Cardiac muscle cell (in vitro differentiated cells and primary cell): Measurements from ENCODE around the gene CTSD. TPM values are rescaled to one million over a fixed set of nuclear protein-coding genes. Genes with fewer than 3 reads are reported as not detected.

Experiments
- DNase-seq, 2 donors: peaks; one replicate each; pipeline versions ENCODE4 v3.0.0 to v3.0.0-alpha.2; 2010 to 2017; ENCODE audit warnings: low read depth in 1 of 2, low spot score in 1 of 2
- H3K27ac ChIP-seq: fragments of 200-600 bp; sonication (generic); 2 replicates; pipeline ENCODE4 v1.5.1; 2016
- H3K27me3 ChIP-seq: fragments of 200-600 bp; sonication (generic); 2 replicates; pipeline ENCODE4 v1.6.0; 2016; ENCODE audit warnings: control low read depth
- H3K36me3 ChIP-seq: fragments of 200-600 bp; sonication (generic); 2 replicates; pipeline ENCODE4 v1.5.1; 2016; ENCODE audit warnings: control low read depth
- H3K4me1 ChIP-seq: fragments of 200-600 bp; sonication (generic); 2 replicates; pipeline ENCODE4 v1.8.1; 2017; ENCODE audit warnings: low read depth, mild to moderate bottlenecking, mixed run types
- H3K4me3 ChIP-seq: fragments of 200-600 bp; sonication (generic); 2 replicates; pipeline ENCODE4 v1.5.1; 2016; ENCODE audit warnings: mild to moderate bottlenecking
- H3K9me3 ChIP-seq: fragments of 200-600 bp; sonication (generic); 2 replicates; pipeline ENCODE4 v1.5.1; 2017; ENCODE audit warnings: low read depth, mild to moderate bottlenecking, control low read depth
- CTCF ChIP-seq: IDR thresholded peaks from 2 replicates; pipeline ENCODE4 v1.5.1; 2012; ENCODE audit warnings: low read depth, mild to moderate bottlenecking, low read length
- polyA plus RNA-seq: library from polyadenylated mRNA; unstranded; fragments of >200 nt; fragmentation: Nextera tagmentation; extraction: Ambion mirVana; gene quantifications from 2 replicates; pipeline ENCODE4 v1.2.1, GENCODE V29; 2016
- total RNA-seq: library from RNA; depleted of rRNA; stranded (reverse); fragments of >200 nt; gene quantifications from 2 replicates; pipeline ENCODE4 v1.2.3, GENCODE V29; 2016

The CTSD gene
- total and polyA plus RNA-seq, 2 experiments from 2014 or later, result 221 to 258 TPM

GRCh38 chr11:1792461-1792860 is 28.7 kb upstream of the CTSD start:
- Histone ChIP-seq H3K9me3 (no peaks in the 10 kb centered on the region), H3K27me3 (peaks cover 11% of the 10 kb centered on the region), H3K36me3 (no peaks in the 10 kb centered on the region), H3K4me1 (no peaks in the 10 kb centered on the region), H3K4me3 (no peak overlapping the region), H3K27ac (no peak overlapping the region)
- no peak for DNase-seq
- TF ChIP-seq CTCF, result no peak

- H3K27me3 ChIP-seq, result peaks cover 11% of the 10 kb centered on the region
- no peak for TF ChIP-seq CTCF
- H3K4me3 ChIP-seq, result no peak overlapping the region
- DNase-seq, result no peak
- no peaks in the 10 kb centered on the region for H3K36me3 ChIP-seq
- no peaks in the 10 kb centered on the region for H3K4me1 ChIP-seq
- H3K9me3 ChIP-seq, result no peaks in the 10 kb centered on the region
- H3K27ac ChIP-seq, result no peak overlapping the region
Observed at GRCh38 chr11:1791912-1792311, 28.2 kb upstream of the CTSD start.

GRCh38 chr11:1786466-1786865 is 22.7 kb upstream of the CTSD start:
- no peaks in the 10 kb centered on the region for H3K4me1 ChIP-seq
- H3K9me3 ChIP-seq, result no peaks in the 10 kb centered on the region
- H3K36me3 ChIP-seq, result no peaks in the 10 kb centered on the region
- DNase-seq, result no peak
- no peak overlapping the region for H3K27ac ChIP-seq
- no peak overlapping the region for H3K4me3 ChIP-seq
- no peak for TF ChIP-seq CTCF
- peaks cover 8% of the 10 kb centered on the region for H3K27me3 ChIP-seq

- H3K27ac ChIP-seq, result no peak overlapping the region
- H3K9me3 ChIP-seq, result no peaks in the 10 kb centered on the region
- H3K36me3 ChIP-seq, result no peaks in the 10 kb centered on the region
- peaks cover 4% of the 10 kb centered on the region for H3K27me3 ChIP-seq
- H3K4me3 ChIP-seq, result no peak overlapping the region
- H3K4me1 ChIP-seq, result no peaks in the 10 kb centered on the region
- TF ChIP-seq CTCF, result no peak
- no peak for DNase-seq
Observed at GRCh38 chr11:1785749-1786413, 22.2 kb upstream of the CTSD start.

GRCh38 chr11:1784761-1785650 is 21.3 kb upstream of the CTSD start:
- no peak overlapping the region for H3K4me3 ChIP-seq
- no peaks in the 10 kb centered on the region for H3K9me3 ChIP-seq
- no peak overlapping the region for H3K27ac ChIP-seq
- no peaks in the 10 kb centered on the region for H3K27me3 ChIP-seq
- TF ChIP-seq CTCF, result no peak
- DNase-seq, result no peak
- H3K4me1 ChIP-seq, result no peaks in the 10 kb centered on the region
- H3K36me3 ChIP-seq, result no peaks in the 10 kb centered on the region
